Measurements from ENCODE around the gene KRT77. TPM values are rescaled to one million over a fixed set of nuclear protein-coding genes. Genes with fewer than 3 reads are reported as not detected.

Gene KRT77
- total RNA-seq, 2 experiments from 2014 or later, result not detected

DNA sequence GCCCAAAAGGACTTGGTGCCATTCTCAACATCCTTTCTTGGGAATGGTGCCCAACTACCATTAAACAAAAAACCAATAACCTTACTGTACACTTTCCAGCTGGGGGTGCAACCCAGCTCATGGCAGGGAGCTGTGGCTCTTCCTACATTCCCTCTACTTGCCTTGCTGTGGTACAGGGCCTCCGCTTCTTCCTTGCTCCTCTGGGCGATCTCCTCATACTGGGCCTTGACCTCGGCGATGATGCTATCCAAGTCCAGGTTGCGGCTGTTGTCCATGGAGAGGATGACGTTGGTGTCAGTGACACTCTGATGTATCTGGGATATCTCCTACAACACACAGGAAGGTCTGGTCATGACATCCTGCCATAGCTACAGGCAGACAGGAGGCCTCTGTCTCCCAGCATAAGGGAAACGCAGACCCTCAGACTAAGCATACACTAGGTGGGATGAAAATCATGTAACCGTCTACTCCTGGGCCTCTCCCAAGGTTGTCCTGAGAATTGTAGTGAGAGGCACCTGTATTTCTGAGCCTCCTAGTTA is 55.2 kb downstream of the KRT77 start:
- Mint-ChIP-seq H3K4me1 (peaks cover 38% of the 10 kb centered on the region), H3K36me3 (peaks cover 3% of the 10 kb centered on the region), H3K9me3 (ENCODE audit: low read depth) (no peaks in the 10 kb centered on the region), H3K4me3 (no peak overlapping the region), H3K27me3 (peaks cover 16% of the 10 kb centered on the region), H3K27ac (no peak overlapping the region)
- no peak for DNase-seq
- no peak for ATAC-seq
- CTCF ChIA-PET, result interaction anchor here (0.8 to 1.6 kb wide), 2 partner anchors 63 to 231 kb away, joined by 3 to 5 read pairs; no protein-coding TSS in a partner anchor

GRCh38 chr12:52647601-52648000 is 55.7 kb downstream of the KRT77 start:
- DNase-seq, result no peak
- CTCF ChIA-PET, result interaction anchor here (0.9 to 1.6 kb wide), 2 partner anchors 225 to 232 kb away, joined by 3 to 5 read pairs; no protein-coding TSS in a partner anchor
- Mint-ChIP-seq H3K4me3 (no peak overlapping the region), H3K27ac (no peak overlapping the region), H3K36me3 (peaks cover 3% of the 10 kb centered on the region), H3K9me3 (ENCODE audit: low read depth) (no peaks in the 10 kb centered on the region), H3K4me1 (peaks cover 35% of the 10 kb centered on the region), H3K27me3 (peaks cover 11% of the 10 kb centered on the region)
- ATAC-seq, result no peak

GRCh38 chr12:52646613-52647012 is 56.7 kb downstream of the KRT77 start:
- Mint-ChIP-seq H3K4me3 (no peak overlapping the region), H3K36me3 (peaks cover 3% of the 10 kb centered on the region), H3K27ac (peak overlapping the region; percentile 94), H3K4me1 (peaks cover 35% of the 10 kb centered on the region), H3K9me3 (ENCODE audit: low read depth) (no peaks in the 10 kb centered on the region), H3K27me3 (peaks cover 3% of the 10 kb centered on the region)
- CTCF ChIA-PET, result interaction anchor here (0.9 kb wide), 1 partner anchor 226 kb away, joined by 3 read pairs; no protein-coding TSS in a partner anchor
- ATAC-seq (no peak), DNase-seq (no peak)

- Mint-ChIP-seq H3K27ac (peak overlapping the region; percentile 94), H3K4me3 (peak overlapping the region; percentile 17), H3K9me3 (ENCODE audit: low read depth) (no peaks in the 10 kb centered on the region), H3K4me1 (peaks cover 35% of the 10 kb centered on the region), H3K36me3 (peaks cover 3% of the 10 kb centered on the region), H3K27me3 (peaks cover 6% of the 10 kb centered on the region)
- CTCF ChIA-PET, result interaction anchor here (1.2 to 1.6 kb wide), 4 partner anchors 13 to 239 kb away, joined by 3 to 6 read pairs (median 6); no protein-coding TSS in a partner anchor
- DNase-seq, result no peak
- peak; percentile 7 for ATAC-seq
Measured at GRCh38 chr12:52645982-52646381, 57.3 kb downstream of the KRT77 start.

DNA sequence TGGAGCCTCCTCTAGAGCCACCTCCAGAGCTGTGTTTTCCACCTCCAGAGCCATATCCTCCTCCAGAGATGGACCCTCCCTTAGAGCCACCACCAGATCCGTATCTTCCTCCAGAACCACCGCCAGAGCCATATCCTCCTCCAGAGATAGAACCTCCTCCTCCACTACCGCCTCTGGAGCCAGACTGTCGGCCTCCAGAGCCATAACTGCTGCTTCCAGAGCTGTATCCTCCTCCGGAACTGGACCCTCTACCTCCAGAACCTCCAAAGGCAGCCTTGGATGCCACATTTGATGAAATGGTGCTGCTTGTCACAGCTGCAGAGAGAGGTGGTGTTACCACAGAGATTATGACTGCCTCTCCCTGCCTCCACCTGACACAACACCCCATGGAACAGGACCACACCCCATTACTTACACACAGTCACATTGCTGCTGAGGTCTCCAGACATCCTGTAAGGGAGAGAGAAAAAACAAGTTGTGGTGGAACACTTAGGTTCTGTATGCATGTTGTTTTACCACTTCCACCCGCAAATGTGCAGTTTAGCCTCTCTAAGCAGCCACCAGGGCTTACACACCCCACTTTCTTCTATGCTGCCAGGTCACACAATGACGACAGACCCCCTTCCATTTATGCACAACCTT is 58.1 kb downstream of the KRT77 start:
- peaks cover 7% of the 10 kb centered on the region for H3K27me3 Mint-ChIP-seq
- CTCF ChIA-PET, result interaction anchor here (0.9 to 1.6 kb wide), 5 partner anchors 12 to 239 kb away, joined by 3 to 6 read pairs (median 5); no protein-coding TSS in a partner anchor
- peak overlapping the region; percentile 17 for H3K4me3 Mint-ChIP-seq
- H3K9me3 Mint-ChIP-seq (ENCODE audit: low read depth), result no peaks in the 10 kb centered on the region
- ATAC-seq, result peak; percentile 97
- H3K27ac Mint-ChIP-seq, result peak overlapping the region; percentile 94
- peaks cover 35% of the 10 kb centered on the region for H3K4me1 Mint-ChIP-seq
- DNase-seq, result peak; percentile 87
- peaks cover 3% of the 10 kb centered on the region for H3K36me3 Mint-ChIP-seq

- Mint-ChIP-seq H3K36me3 (peaks cover 3% of the 10 kb centered on the region), H3K4me1 (peaks cover 32% of the 10 kb centered on the region), H3K27ac (no peak overlapping the region), H3K4me3 (no peak overlapping the region), H3K9me3 (ENCODE audit: low read depth) (no peaks in the 10 kb centered on the region), H3K27me3 (peaks cover 11% of the 10 kb centered on the region)
- ATAC-seq, result no peak
- no peak for DNase-seq
- CTCF ChIA-PET, result interaction anchor here (0.8 kb wide), 1 partner anchor 240 kb away, joined by 3 read pairs; no protein-coding TSS in a partner anchor
Measured at GRCh38 chr12:52644078-52644415, 59.3 kb downstream of the KRT77 start.

- H3K4me3 Mint-ChIP-seq, result no peak overlapping the region
- no peak for ATAC-seq
- H3K4me1 Mint-ChIP-seq, result peaks cover 29% of the 10 kb centered on the region
- H3K27me3 Mint-ChIP-seq, result peaks cover 15% of the 10 kb centered on the region
- CTCF ChIA-PET, result interaction anchor here (0.8 to 1.4 kb wide), 2 partner anchors 227 to 241 kb away, joined by 3 read pairs; no protein-coding TSS in a partner anchor
- H3K9me3 Mint-ChIP-seq (ENCODE audit: low read depth), result no peaks in the 10 kb centered on the region
- no peak overlapping the region for H3K27ac Mint-ChIP-seq
- DNase-seq, result peak; percentile 32
- peaks cover 3% of the 10 kb centered on the region for H3K36me3 Mint-ChIP-seq
Measured at GRCh38 chr12:52643233-52644077, 59.9 kb downstream of the KRT77 start.

DNA sequence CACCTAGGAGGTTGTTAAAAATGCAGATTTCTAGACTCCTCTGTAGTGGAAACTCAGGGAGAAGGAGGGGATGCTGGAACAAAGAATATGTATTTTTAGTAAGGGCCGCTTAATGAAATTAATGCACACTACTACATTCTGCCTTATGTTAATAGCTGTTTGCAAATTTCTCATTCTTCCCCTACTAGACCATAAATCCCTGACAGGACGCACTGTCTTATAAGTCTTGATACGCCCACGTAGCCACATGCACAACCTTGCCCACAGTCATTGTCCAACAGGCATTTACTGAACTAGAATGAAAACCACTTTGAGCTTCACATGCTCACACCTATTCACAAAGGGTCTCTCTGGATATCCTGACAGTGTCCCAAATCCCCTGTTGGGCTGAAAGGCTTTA is 61.9 kb downstream of the KRT77 start:
- no peak for DNase-seq
- Mint-ChIP-seq H3K4me3 (no peak overlapping the region), H3K27ac (no peak overlapping the region), H3K4me1 (peaks cover 25% of the 10 kb centered on the region), H3K27me3 (peaks cover 22% of the 10 kb centered on the region), H3K9me3 (ENCODE audit: low read depth) (no peaks in the 10 kb centered on the region), H3K36me3 (peaks cover 3% of the 10 kb centered on the region)
- CTCF ChIA-PET, result no interaction called here
- ATAC-seq, result no peak

Other genes starting within 250 kb of the KRT77 start
- gene KRT6C, start 229.7 kb downstream of the KRT77 start, total RNA-seq, result not detected
- not detected for gene KRT6A, start 210.3 kb downstream of the KRT77 start, total RNA-seq
- not detected for gene KRT5, start 183.1 kb downstream of the KRT77 start, total RNA-seq
- gene KRT71, start 150.4 kb downstream of the KRT77 start, total RNA-seq, result not detected
- not detected for gene KRT74, start 129.7 kb downstream of the KRT77 start, total RNA-seq
- under 1 TPM in 1 of 2 experiments, not detected in 1; 0.15 TPM for gene KRT72, start 102.1 kb downstream of the KRT77 start, total RNA-seq
- gene KRT73, start 85.0 kb downstream of the KRT77 start, total RNA-seq, result not detected
- gene KRT2, start 51.3 kb downstream of the KRT77 start, total RNA-seq, result not detected
- gene KRT1, start 23.1 kb downstream of the KRT77 start, total RNA-seq, result not detected
- not detected for gene KRT76, start 73.8 kb upstream of the KRT77 start, total RNA-seq
- not detected for gene KRT3, start 92.6 kb upstream of the KRT77 start, total RNA-seq
- gene KRT4, start 110.6 kb upstream of the KRT77 start, total RNA-seq, result not detected
- gene KRT79, start 130.8 kb upstream of the KRT77 start, total RNA-seq, result under 1 TPM in 1 of 2 experiments, not detected in 1; 0.23 TPM
- not detected for gene KRT78, start 145.5 kb upstream of the KRT77 start, total RNA-seq
- gene KRT8, start 201.6 kb upstream of the KRT77 start, total RNA-seq, result under 1 TPM; 0.26 to 0.41 TPM
- under 1 TPM; 0.54 to 0.99 TPM for gene KRT18, start 245.6 kb upstream of the KRT77 start, total RNA-seq